Activated CD4-positive, alpha-beta T cell treated with anti-CD3 and anti-CD28 coated beads, Interleukin-2, amount 10 ng/mL, durations not matched to agents 24 days and 14 days (primary cell): ENCODE data around the gene ZNF467. TPM values are rescaled to one million over a fixed set of nuclear protein-coding genes. Genes with fewer than 3 reads are reported as not detected.

Experiments
- DNase-seq: peaks from one replicate; pipeline ENCODE4 v3.0.0; 2022
- H3K27ac Mint-ChIP-seq: one replicate; pipeline ENCODE4 v1.8.0; 2022; ENCODE audit warnings: mild to moderate bottlenecking, mixed read lengths
- H3K27me3 Mint-ChIP-seq: one replicate; pipeline ENCODE4 v1.8.0; 2022; ENCODE audit warnings: mixed read lengths
- H3K36me3 Mint-ChIP-seq: one replicate; pipeline ENCODE4 v1.8.0; 2022; ENCODE audit warnings: low read depth, mild to moderate bottlenecking, mixed read lengths
- H3K4me1 Mint-ChIP-seq: one replicate; pipeline ENCODE4 v1.8.0; 2021; ENCODE audit warnings: mixed read lengths
- H3K4me3 Mint-ChIP-seq: one replicate; pipeline ENCODE4 v1.8.0; 2022; ENCODE audit warnings: mild to moderate bottlenecking, moderate library complexity, mixed read lengths
- H3K9me3 Mint-ChIP-seq: one replicate; pipeline ENCODE4 v1.8.0; 2021; ENCODE audit warnings: mixed read lengths
- intact Hi-C: fragments of 100-400 bp; cut with micrococcal nuclease; formaldehyde crosslinking; loops from one replicate; pipeline ENCODE4 v1.15.1; 2023
- total RNA-seq: library from RNA; stranded (reverse); gene quantifications from 2 replicates; pipeline ENCODE4 v1.2.3, GENCODE V29; 2022

The ZNF467 gene
- total RNA-seq, 1 donor from 2014 or later: 0.21 TPM

DNA sequence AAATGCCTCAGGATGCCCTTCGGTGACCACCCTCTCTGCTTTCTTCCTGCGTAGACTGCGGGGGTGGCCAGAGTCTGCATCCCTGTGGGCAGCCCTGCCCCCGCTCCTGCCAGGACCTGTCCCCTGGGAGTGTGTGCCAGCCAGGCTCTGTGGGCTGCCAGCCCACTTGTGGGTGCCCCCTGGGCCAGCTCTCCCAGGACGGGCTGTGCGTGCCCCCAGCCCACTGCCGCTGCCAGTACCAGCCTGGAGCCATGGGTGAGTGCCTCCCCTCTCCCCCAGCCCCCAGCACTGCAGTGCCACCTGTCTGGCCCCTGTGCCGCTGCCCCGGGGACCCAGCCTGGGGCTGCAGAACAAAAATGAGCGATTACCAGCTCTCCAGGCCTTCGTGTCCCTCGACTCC is 41.7 kb upstream of the ZNF467 start:
- intact Hi-C loops: no loop called here
- Mint-ChIP-seq H3K4me1 (no peaks in the 10 kb centered on the region), H3K4me3 (no peak overlapping the region), H3K36me3 (no peaks in the 10 kb centered on the region), H3K27ac (no peak overlapping the region), H3K9me3 (no peaks in the 10 kb centered on the region), H3K27me3 (no peaks in the 10 kb centered on the region)
- DNase-seq: no peak

DNA sequence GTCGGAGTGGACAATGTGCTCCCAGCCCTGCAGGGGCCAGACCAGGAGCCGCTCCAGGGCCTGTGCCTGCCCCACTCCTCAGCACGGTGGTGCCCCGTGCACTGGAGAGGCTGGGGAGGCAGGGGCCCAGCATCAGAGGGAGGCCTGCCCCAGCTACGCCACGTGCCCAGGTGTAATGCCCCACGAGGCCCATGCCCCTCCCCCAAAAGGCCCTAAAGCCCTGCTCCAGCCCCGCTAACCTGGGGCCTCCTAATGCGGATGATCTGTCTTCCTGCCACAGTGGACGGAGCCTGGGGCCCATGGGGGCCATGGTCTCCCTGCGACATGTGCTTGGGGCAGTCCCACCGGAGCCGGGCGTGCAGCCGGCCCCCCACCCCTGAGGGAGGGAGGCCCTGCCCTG is 41.1 kb upstream of the ZNF467 start:
- Mint-ChIP-seq H3K27ac (no peak overlapping the region), H3K9me3 (no peaks in the 10 kb centered on the region), H3K27me3 (no peaks in the 10 kb centered on the region), H3K4me1 (no peaks in the 10 kb centered on the region), H3K4me3 (no peak overlapping the region), H3K36me3 (no peaks in the 10 kb centered on the region)
- DNase-seq: no peak
- intact Hi-C loops: no loop called here

DNA sequence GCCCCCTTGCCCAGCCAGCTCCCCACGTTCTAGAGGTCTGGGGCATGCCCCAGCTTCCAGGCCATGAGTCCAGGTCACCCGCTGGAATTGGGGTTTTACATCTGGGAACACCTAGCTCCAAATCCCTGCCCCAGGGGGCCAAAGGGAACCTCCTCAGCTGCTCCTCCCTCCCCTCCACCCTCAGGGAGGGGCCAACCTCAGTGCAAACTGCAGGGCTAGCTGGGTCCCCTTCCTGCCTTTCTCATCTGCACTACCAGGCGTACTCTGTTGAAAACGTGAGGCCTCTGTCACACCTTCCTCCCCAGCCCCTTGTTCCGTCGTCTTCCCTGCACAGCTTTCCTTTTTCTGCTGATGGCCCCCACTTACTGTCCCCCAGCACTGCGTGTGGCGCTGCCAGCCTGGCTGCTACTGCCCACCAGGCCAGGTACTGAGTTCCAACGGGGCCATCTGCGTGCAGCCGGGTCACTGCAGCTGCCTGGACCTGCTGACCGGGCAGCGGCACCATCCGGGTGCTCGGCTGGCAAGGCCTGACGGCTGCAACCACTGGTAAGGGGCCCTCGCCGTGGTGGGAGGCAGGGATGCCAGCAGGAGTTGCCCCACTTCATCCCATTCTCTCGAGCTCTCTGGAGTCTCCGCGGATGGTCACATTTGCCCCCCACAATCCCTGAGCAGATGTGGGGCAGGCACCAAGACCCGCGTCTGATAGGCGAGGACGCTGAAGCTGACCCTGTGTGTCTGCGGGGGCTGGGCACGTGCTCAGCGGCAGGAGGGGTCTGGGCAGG is 40.1 kb upstream of the ZNF467 start:
- H3K4me3 Mint-ChIP-seq: no peak overlapping the region
- no peaks in the 10 kb centered on the region for H3K27me3 Mint-ChIP-seq
- H3K4me1 Mint-ChIP-seq: no peaks in the 10 kb centered on the region
- H3K27ac Mint-ChIP-seq: no peak overlapping the region
- H3K36me3 Mint-ChIP-seq: no peaks in the 10 kb centered on the region
- no peak for DNase-seq
- H3K9me3 Mint-ChIP-seq: no peaks in the 10 kb centered on the region
- intact Hi-C loops: no loop called here

DNA sequence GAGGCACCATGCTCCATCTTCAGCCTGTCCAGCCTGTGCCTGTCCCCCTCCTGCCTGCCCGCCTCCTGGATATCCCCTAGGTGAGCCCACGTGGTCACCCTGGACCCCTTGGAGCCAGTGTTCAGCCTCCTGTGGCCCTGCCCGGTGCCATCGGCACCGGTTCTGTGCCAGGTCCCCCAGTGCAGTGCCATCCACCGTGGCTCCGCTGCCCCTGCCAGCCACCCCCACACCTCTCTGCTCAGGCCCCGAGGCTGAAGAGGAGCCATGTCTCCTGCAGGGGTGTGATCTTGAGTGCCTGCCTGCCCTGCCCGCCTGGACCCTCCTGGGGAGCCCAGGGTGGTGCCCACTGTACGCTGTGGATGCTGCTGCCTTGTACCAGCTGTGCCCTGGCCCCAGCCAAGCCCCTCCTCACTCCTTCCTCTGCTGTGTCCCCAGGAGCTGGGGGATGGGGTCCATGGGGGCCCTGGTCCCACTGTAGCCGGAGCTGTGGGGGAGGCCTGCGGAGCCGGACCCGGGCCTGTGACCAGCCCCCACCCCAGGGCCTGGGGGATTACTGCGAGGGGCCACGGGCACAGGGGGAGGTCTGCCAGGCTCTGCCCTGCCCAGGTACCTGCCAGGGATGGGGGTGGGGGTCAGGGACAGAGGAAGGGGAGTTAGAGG is 38.6 kb upstream of the ZNF467 start:
- no peak for DNase-seq
- Mint-ChIP-seq H3K4me1 (no peaks in the 10 kb centered on the region), H3K27ac (no peak overlapping the region), H3K36me3 (no peaks in the 10 kb centered on the region), H3K9me3 (no peaks in the 10 kb centered on the region), H3K27me3 (no peaks in the 10 kb centered on the region), H3K4me3 (no peak overlapping the region)
- intact Hi-C loops: no loop called here

DNA sequence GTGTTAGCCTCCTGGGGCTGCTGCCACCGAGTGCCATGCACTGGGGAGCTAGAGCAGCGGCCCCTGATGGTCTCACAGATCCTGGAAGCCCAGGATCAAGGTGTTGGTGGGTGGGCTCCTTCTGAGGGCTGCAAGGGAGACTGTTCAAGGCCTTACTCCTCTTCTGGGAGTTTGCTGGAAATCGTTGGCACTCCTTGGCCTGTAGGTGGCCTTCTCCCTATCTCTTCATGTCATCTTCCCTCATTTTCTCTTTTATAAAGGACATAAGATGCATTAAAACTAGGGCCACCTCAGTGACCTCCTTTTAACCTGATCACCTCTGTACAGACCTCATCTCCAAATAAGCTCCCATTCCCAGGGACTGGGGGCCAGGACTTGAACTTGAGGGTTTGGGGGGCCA is 37.8 kb upstream of the ZNF467 start:
- no peaks in the 10 kb centered on the region for H3K9me3 Mint-ChIP-seq
- H3K27me3 Mint-ChIP-seq: no peaks in the 10 kb centered on the region
- H3K4me3 Mint-ChIP-seq: no peak overlapping the region
- no peaks in the 10 kb centered on the region for H3K36me3 Mint-ChIP-seq
- no peaks in the 10 kb centered on the region for H3K4me1 Mint-ChIP-seq
- H3K27ac Mint-ChIP-seq: no peak overlapping the region
- no peak for DNase-seq
- intact Hi-C loops: no loop called here

DNA sequence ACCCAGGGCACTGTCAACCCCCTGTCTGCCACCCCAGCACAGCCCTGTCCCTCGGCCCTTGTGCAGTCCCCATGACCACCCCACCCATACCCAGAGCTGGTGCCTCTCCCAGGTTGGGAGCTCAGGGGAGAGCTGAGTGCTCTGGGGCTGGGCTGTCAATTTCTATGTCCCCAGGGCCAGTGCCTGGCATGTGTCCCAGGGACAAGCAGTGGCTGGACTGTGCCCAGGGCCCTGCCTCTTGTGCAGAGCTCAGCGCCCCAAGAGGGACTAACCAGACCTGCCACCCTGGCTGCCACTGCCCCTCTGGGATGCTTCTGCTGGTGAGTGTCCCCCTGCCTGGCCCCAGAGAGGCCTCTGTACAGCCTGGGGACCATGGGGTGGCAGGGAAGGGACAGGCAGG is 35.8 kb upstream of the ZNF467 start:
- Mint-ChIP-seq H3K36me3 (no peaks in the 10 kb centered on the region), H3K4me3 (no peak overlapping the region), H3K27me3 (no peaks in the 10 kb centered on the region), H3K4me1 (no peaks in the 10 kb centered on the region), H3K27ac (no peak overlapping the region), H3K9me3 (no peaks in the 10 kb centered on the region)
- no peak for DNase-seq
- intact Hi-C loops: no loop called here

DNA sequence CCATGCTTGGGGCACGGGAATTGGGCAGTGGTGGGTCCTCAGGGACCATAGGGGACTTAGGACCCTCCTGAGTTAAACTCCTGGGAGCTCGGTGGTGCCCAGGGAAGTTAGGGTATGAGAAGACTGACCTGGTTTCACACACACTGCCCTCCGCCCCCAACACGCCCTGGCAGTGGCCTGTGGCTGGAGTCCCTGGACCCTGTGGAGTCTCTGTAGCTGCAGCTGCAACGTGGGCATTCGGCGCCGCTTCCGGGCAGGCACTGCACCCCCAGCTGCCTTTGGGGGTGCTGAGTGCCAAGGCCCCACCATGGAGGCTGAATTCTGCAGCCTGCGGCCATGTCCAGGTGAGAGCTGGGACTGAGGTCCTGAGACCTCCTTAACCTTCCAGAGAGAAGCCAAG is 34.9 kb upstream of the ZNF467 start:
- intact Hi-C loops: no loop called here
- Mint-ChIP-seq H3K9me3 (no peaks in the 10 kb centered on the region), H3K4me1 (no peaks in the 10 kb centered on the region), H3K4me3 (no peak overlapping the region), H3K36me3 (no peaks in the 10 kb centered on the region), H3K27me3 (no peaks in the 10 kb centered on the region), H3K27ac (no peak overlapping the region)
- DNase-seq: no peak

DNA sequence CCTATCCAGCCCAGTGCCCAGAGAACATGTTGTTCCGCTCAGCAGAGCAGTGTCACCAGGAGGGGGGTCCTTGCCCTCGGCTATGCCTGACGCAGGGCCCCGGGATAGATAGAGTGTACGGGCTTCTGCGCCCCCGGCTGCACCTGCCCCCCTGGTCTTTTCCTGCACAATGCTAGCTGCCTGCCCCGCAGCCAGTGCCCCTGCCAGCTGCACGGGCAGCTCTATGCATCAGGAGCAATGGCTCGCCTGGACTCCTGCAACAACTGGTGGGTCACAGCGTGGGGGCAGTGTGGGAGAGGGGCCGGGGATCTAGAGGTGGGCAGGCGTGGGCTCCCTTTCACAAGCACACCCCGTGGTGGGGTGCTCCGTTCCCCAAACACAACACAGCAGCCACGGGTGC is 33.3 kb upstream of the ZNF467 start:
- Mint-ChIP-seq H3K36me3 (no peaks in the 10 kb centered on the region), H3K27me3 (no peaks in the 10 kb centered on the region), H3K4me1 (no peaks in the 10 kb centered on the region), H3K4me3 (no peak overlapping the region), H3K27ac (no peak overlapping the region), H3K9me3 (no peaks in the 10 kb centered on the region)
- intact Hi-C loops: no loop called here
- no peak for DNase-seq

DNA sequence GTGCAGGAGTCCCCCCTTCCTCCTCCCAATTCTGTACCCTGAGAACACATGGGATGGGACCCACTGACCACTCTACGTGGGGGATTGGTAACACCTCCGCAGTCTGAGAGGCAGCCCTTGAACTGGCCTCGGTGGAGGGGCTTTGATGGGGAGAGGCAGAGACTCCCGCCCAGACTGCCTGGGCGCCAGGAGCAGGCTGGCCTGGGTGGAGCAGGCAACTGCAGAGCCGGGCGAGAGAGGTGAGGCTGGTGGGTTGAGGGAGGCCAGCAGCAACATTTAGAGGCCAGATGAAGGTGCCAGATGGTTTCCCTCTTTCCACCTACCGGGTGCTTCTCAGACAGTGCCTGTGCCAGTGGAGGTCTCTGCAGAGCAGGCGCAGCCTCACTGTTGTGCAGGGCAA is 30.7 kb upstream of the ZNF467 start:
- Mint-ChIP-seq H3K27me3 (no peaks in the 10 kb centered on the region), H3K27ac (no peak overlapping the region), H3K4me3 (no peak overlapping the region), H3K9me3 (no peaks in the 10 kb centered on the region), H3K4me1 (no peaks in the 10 kb centered on the region), H3K36me3 (no peaks in the 10 kb centered on the region)
- intact Hi-C loops: no loop called here
- no peak for DNase-seq

DNA sequence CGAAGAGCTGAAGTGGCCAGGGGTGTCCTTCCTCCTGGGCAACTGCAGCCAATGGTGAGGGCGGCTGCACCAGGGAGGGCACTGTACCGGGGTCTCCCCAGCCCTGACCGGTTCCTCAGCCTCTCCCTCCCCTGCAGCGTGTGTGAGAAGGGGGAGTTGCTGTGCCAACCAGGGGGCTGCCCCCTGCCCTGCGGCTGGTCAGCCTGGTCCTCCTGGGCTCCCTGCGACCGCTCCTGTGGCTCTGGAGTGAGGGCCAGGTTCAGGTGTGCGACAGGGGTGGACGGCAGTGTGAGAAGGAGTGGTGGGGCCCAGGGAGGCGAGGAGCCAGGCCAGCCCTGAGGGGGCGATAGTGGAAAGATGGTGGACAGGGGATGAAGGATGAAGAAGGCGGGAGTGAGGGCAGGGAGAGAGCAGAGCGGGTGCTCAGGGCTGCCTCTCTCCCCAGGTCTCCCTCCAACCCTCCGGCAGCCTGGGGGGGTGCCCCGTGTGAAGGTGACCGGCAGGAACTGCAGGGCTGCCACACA is 30.2 kb upstream of the ZNF467 start:
- intact Hi-C loops: no loop called here
- Mint-ChIP-seq H3K36me3 (no peaks in the 10 kb centered on the region), H3K4me3 (no peak overlapping the region), H3K27ac (no peak overlapping the region), H3K27me3 (no peaks in the 10 kb centered on the region), H3K9me3 (no peaks in the 10 kb centered on the region), H3K4me1 (no peaks in the 10 kb centered on the region)
- DNase-seq: no peak

DNA sequence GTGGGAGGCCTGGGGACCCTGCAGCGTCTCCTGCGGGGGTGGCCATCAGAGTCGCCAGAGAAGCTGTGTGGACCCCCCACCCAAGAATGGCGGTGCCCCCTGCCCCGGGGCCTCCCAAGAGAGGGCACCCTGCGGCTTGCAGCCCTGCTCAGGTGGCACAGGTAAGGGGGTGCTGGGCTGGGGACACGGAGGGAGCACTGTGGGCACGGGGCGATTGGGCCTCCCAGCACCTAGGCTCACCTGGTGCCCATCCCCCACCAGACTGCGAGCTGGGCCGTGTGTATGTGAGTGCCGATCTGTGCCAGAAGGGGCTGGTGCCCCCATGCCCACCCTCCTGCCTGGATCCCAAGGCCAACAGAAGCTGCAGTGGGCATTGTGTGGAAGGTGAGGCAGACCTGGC is 29.6 kb upstream of the ZNF467 start:
- Mint-ChIP-seq H3K4me1 (no peaks in the 10 kb centered on the region), H3K27me3 (no peaks in the 10 kb centered on the region), H3K36me3 (no peaks in the 10 kb centered on the region), H3K9me3 (no peaks in the 10 kb centered on the region), H3K4me3 (no peak overlapping the region), H3K27ac (no peak overlapping the region)
- intact Hi-C loops: no loop called here
- DNase-seq: no peak

DNA sequence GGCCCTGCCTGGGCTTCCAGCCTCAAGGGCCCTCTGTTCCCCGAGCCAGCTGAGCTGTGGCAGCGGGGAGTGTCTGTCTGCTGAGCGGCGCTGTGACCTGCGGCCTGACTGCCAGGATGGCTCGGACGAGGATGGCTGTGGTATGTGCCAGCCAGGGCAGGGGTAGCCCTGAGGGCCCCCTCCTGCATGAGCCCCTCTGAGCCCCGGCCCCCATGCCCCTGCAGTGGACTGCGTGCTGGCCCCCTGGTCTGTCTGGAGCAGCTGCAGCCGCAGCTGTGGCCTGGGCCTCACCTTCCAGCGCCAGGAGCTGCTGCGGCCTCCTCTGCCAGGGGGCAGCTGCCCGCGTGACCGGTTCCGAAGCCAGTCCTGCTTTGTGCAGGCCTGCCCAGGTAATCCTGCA is 28.4 kb upstream of the ZNF467 start:
- H3K4me3 Mint-ChIP-seq: no peak overlapping the region
- no peaks in the 10 kb centered on the region for H3K4me1 Mint-ChIP-seq
- no peak overlapping the region for H3K27ac Mint-ChIP-seq
- no peak for DNase-seq
- intact Hi-C loops: no loop called here
- no peaks in the 10 kb centered on the region for H3K9me3 Mint-ChIP-seq
- no peaks in the 10 kb centered on the region for H3K36me3 Mint-ChIP-seq
- no peaks in the 10 kb centered on the region for H3K27me3 Mint-ChIP-seq

DNA sequence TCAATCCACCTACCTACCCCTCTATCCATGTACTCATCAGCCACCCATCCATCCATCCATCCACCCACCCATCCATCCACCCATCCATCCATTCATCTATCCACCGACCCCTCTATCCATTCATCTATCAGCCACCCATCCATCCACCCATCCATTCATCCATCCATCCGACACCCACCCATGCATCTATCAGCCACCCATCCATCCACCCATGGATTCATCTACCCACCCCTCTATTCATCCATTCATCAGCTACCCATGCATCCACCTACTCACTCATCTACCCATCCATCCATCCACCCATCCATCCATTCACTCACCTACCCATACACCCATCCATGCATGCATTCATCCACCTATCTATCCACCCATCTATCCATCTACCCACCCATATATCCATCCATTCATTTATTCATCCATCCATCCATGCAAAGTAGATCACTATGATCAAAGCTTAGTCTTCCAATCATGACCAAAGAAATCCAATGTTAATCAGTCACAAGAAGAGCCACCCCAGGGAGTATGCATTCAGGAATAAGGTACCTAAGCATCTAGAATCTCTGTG is 27.7 kb upstream of the ZNF467 start:
- no peaks in the 10 kb centered on the region for H3K4me1 Mint-ChIP-seq
- H3K27me3 Mint-ChIP-seq: no peaks in the 10 kb centered on the region
- intact Hi-C loops: no loop called here

DNA sequence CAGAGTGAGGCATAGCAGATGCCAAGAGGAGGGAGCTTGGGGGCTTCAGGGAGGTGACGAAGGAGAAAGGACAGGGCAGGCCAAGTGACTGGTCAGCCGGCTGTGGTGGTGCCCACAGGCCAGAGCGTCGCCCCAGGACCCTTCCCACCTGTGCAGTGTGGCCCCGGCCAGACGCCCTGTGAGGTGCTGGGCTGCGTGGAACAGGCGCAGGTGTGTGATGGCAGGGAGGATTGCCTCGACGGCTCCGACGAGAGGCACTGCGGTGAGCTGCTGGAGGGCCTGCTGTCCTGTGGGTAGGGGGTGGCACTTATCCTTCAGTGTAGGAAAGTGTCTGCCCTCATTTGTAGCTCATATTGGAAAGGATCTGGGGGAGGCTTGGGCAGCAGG is 26.8 kb upstream of the ZNF467 start:
- Mint-ChIP-seq H3K9me3 (no peaks in the 10 kb centered on the region), H3K4me1 (no peaks in the 10 kb centered on the region), H3K4me3 (no peak overlapping the region), H3K27me3 (no peaks in the 10 kb centered on the region), H3K36me3 (no peaks in the 10 kb centered on the region), H3K27ac (no peak overlapping the region)
- no peak for DNase-seq
- intact Hi-C loops: no loop called here

More for the DNA sequence above, 27.7 kb upstream of the ZNF467 start:
- Mint-ChIP-seq H3K9me3 (no peaks in the 10 kb centered on the region), H3K27ac (no peak overlapping the region), H3K36me3 (no peaks in the 10 kb centered on the region), H3K4me3 (no peak overlapping the region)
- DNase-seq: no peak
